ENCODE measurements around the gene DNTTIP2.

GRCh38 chr1:93821423-93822144 is 57.4 kb downstream of the DNTTIP2 start:
- TF ChIP-seq CTCF (IDR thresholded peaks at IDR 0.05) (no peak), REST (IDR thresholded peaks at IDR 0.05; ENCODE audit: insufficient read depth in 1 of 2, low read depth in 2 of 2, low read length in 1 of 2) (no peak), POLR2AphosphoS5 (IDR thresholded peaks at IDR 0.05; ENCODE audit: low read depth, low read length) (no peak), SIN3A (IDR thresholded peaks at IDR 0.05; ENCODE audit: borderline replicate concordance, insufficient read depth, low read depth, low read length) (no peak), TCF7L2 (IDR thresholded peaks at IDR 0.05; ENCODE audit: low read depth, low read length) (no peak)
